Fibroblast of the conjunctiva (primary cell): ENCODE measurements around the gene DNASE1L2.
"Not testable (repeated sequence)": the region's sequence is repeated elsewhere in the genome, so short reads cannot be mapped to it uniquely, and the experiment has no call there.

Source experiments
- DNase-seq: peaks from one replicate; pipeline ENCODE4 v3.0.0-alpha.2; 2010; ENCODE audit warnings: low read depth

DNASE1L2 gene

GRCh38 chr16:2240331-2240730 lies 4.1 kb downstream of the DNASE1L2 start:
- DNase-seq: not testable (repeated sequence)

DNA sequence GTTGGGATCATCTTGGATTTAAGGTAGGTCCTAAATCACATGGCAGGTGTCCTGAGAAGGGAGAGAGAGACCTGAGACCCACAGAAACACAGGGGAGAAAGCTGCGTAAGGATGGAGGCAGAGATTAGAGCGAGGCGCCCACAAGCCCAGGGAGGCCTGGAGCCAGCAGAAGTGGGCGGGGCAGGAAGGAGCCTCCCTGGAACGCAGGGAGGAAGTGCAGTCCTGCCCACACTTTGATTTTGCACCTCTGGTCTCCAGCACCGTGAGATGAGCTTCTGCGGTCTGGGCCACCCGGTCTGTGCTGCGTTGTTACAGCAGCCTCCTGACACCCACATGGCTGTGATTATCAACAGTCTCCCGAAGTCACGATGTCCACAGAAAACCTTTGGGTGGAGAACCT lies 6.4 kb downstream of the DNASE1L2 start:
- DNase-seq: no peak

GRCh38 chr16:2243031-2243528 lies 6.8 kb downstream of the DNASE1L2 start:
- DNase-seq: no peak

DNA sequence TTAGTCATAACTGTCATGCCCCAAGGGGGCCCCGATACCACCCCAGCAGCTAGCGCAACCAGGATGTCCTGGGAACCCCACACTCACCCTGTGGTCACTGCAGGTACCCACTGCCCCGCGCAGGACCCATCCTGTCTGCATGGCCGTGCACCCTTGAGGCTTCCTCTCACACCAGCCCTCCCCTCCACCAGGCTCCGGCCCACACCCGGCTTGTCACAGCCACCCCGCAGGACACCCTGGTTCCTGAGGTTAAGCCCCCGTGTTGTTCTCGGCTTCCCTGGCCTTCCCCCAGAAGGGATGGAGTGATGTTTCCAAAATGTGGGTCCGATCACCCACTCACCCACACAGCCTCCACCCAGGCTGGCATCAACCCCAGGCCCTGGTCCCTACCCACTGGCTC lies 7.5 kb downstream of the DNASE1L2 start:
- no peak for DNase-seq

- no peak for DNase-seq
These were observed 8.1 kb downstream of the DNASE1L2 start for GRCh38 chr16:2244301-2244700.

- DNase-seq: no peak
These were observed 8.9 kb downstream of the DNASE1L2 start for GRCh38 chr16:2244926-2245795.

- DNase-seq: no peak
These were observed 10.1 kb downstream of the DNASE1L2 start for GRCh38 chr16:2246301-2246885.

DNA sequence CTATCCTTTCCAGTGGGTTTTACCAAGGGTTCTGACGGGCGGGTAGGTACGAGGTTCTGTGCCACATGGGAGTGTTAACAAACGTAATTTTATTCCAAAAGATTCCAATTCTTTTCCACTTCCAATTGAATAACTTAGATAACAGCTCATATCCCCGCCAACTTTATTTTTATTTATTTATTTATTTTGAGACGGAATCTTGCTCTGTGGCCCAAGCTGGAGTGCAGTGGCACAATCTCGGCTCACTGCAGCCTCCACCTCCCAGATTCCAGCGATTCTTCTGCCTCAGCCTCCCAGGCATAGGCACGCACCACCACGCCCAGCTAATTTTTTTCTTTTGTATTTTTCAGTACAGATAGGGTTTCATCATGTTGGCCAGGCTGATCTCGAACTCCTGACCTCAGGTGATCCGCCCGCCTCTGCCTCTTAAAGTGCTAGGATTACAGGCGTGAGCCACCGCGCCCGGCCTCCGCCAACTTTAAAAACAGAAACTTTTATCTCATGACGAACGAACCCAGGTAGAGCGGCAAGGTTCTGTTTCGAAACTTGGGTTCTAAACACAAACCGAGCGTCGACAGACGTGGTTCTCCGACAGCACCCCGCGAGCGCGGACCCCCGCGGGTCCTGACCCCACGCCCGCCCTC lies 14.5 kb downstream of the DNASE1L2 start:
- peak; percentile 16 for DNase-seq

DNA sequence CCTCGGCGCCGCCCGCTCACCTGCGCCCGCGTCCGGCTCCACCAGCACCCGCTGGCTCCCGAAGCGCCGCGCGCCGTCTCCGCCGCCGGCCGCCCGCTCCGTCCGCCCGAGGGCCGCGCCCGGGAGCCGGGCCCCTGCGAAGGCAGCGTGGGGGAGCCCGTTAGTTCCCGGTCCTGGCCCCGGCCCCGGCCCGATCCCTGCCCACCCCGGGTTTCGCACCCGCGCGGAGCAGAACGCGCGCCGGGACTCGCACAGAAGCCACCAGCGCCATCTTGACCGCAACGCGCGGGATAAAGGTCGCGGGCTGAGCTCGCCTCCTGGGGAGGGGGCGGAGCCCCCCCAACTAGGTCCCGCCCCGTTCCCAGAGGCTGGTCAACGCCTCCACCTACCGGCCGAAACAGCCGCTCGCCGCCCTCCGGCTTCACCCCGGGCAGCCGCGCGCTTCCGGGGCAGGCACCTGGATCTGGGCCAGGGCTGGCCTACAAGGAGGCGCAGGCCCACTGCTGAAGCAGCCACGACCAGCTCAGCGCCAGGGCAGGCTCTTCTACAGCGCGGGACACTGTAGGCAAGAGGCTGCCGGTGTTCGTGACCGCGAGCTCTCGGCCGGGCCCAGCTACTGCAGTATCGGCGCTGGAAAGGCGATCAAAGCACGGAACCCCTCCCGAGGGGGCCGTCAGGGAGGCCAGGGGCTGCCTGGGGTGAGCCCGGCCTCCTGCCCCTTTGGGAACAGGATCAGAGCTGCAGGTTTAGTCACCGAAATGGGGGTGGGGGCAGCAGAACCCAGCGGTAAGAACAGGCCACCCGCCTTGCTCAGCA lies 15.3 kb downstream of the DNASE1L2 start, which contains the start of gene ECI1:
TSS of gene ECI1 (minus strand) at position 292 of the 816 bp plus-strand sequence. CDS start at position 271, 21 bp downstream.
- DNase-seq: peak; percentile 92

DNA sequence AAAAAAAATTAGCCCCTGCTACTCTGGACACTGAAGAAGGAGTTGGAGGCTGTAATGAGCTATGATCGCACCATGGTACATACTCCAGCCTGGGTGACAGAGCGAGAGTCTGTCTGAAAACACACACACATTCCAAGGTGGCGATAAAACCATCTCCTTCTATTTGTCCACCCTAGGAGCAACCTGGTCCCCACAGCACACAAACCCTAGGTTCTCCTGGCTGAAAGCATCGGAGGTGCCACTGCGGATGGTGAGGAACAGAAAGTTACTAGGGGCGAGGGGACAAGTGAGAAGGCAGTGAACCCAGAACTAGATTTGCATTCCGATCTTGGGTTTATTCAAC lies 16.5 kb downstream of the DNASE1L2 start:
- no peak for DNase-seq

DNA sequence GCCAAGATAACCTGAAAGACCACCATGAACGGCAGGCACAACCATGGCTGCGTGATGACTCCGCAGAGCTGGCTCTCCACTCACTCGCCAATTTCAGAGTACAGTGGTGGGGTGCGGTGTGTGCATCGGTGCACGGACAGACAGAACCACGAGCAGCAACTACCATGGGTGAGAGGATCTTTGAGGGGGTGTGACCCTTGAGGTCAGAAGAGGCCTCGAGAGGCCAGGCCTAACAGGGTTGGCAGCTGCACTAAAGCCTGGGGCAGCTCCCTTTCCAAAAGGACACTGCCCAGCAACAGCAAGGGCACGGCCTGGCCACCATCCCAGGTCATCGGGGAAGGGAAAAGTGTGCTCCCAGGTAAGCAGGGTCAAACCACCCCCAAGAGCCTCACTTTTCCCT lies 17.0 kb downstream of the DNASE1L2 start:
- no peak for DNase-seq

- no peak for DNase-seq
These were observed 20.4 kb downstream of the DNASE1L2 start for GRCh38 chr16:2256531-2257140.

DNA sequence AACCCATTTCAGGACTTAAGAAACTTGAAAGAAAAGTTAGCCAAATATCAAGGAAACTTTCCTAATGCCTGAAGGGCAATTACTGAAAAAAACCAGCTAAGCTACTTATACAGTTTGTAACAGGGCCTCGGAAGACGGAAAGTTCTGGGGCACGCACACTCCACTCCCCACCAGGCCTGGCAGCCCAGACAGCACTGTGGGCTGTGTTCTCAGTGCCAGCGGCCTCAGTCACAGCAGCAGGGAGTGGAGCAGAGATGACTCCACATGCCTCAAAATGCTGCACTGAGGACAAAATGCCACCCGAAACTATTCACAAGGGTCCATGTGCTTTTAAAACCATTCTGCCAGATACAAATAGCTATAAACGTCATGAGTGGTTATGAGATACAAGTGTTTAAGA lies 21.5 kb downstream of the DNASE1L2 start:
- no peak for DNase-seq

DNA sequence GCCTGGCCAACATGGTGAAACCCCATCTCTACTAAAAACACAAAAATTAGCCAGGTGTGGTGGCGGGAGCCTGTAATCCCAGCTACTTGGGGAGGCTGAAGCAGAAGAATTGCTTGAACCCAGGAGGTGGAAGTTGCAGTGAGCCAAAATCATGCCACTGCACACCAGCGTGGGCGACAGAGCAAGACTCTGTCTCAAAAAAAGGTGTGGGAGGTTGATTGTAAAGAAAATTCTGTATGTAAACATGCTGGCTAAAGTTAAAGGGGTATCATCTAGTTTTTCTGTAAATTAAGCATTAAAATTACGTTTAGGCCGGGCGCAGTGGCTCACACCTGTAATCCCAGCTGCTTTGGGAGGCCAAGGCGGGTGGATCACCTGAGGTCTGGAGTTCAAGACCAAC lies 22.3 kb downstream of the DNASE1L2 start:
- not testable (repeated sequence) for DNase-seq

- DNase-seq: no peak
These were observed 24.0 kb downstream of the DNASE1L2 start for GRCh38 chr16:2260250-2260649.

GRCh38 chr16:2263026-2263425 lies 26.8 kb downstream of the DNASE1L2 start:
- not testable (repeated sequence) for DNase-seq

DNA sequence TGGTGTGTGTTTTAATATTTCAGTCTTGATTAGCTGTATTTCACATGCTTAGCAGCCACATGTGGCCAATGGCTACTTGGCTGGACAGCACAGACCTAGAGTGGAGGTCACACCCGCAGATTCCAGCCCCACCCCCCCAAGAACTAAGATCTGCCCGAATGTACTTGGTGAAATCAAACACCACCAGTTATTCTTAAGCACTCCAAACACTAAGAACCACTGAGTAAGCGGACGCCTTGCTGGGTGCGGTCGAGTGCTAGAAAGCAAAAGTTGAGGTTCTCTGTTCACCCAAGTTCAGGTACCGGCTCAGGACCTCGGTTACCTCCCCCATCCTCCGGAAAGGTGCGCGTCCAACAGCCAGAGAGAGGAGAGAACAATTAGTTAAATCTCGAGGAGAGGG lies 30.6 kb downstream of the DNASE1L2 start:
- not testable (repeated sequence) for DNase-seq

GRCh38 chr16:2267505-2267912 lies 31.3 kb downstream of the DNASE1L2 start:
- DNase-seq: not testable (repeated sequence)

DNA sequence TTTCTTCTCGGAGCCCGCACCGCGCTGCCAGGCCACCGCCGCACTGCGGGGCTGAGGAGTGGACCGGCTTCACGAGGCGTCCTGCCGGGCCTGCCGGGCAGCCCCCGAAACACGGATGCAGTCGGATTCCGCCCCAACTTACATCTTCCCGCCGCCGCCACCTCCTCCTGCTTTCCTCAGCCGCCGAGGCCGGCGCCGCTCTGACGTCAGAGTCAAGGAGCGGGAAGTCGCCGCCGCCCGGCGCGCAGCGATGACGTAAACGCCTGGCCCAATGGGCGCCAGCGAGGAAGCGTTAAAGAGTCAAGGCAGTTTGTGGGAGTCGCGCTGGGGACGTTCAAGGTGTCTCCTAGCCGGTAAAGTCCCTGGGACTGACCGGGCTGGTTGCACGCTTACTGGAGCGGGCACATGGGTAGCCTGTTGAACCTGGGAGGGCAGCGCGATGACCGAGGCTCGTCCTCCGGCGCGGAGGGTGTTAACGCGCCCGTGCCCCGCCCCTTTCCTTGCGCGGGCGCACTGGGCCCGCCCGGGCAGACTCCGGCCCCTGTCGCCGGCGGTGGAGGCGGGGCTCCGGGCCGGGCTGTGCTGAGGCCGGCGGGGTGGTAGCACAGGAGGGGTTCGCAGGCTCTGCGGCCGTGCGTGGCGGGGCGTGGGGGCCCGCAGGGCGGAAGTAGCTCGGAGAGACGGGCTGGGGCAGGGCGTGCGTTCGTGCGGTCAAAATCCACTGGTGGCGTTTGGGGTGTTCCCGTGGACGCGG lies 31.8 kb downstream of the DNASE1L2 start, which contains the start of gene RNPS1:
TSS of gene RNPS1 (minus strand) at position 214 of the 754 bp plus-strand sequence. CDS start 3,483 bp downstream, outside the sequence.
- DNase-seq: peak; percentile 82

GRCh38 chr16:2270070-2270462 lies 33.8 kb downstream of the DNASE1L2 start:
- DNase-seq: no peak
